RWPE1 (cell line): ENCODE results near the gene HSPB8.

Experiments
- CTCF ChIA-PET: fragments of 350-600 bp; sonication (Branson Sonifier 250); formaldehyde crosslinking; extraction: SDS; loops from one replicate; lab custom pipeline; 2021; lab: Yijun Ruan, JAX
- POLR2A ChIA-PET: fragments of 400-600 bp; formaldehyde crosslinking; extraction: SDS; loops from one replicate; lab custom pipeline; 2020; ENCODE audit warnings: antibody characterized with exemption; ENCODE audit not compliant: low non-redundant PET; lab: Yijun Ruan, JAX
- DNase-seq: peaks from one replicate; pipeline ENCODE4 v3.0.0; 2012; ENCODE audit warnings: low spot score
- H3K27ac ChIP-seq: fragments of 450-650 bp; 2 replicates; pipeline ENCODE4 v1.5.1; 2017
- TF ChIP-seq, protein P1 (sequence below): fragments of 450-650 bp; conservative IDR thresholded peaks from 2 replicates; pipeline ENCODE4 v1.5.1; 2017; ENCODE audit warnings: low read depth, mild to moderate bottlenecking

The HSPB8 gene

DNA sequence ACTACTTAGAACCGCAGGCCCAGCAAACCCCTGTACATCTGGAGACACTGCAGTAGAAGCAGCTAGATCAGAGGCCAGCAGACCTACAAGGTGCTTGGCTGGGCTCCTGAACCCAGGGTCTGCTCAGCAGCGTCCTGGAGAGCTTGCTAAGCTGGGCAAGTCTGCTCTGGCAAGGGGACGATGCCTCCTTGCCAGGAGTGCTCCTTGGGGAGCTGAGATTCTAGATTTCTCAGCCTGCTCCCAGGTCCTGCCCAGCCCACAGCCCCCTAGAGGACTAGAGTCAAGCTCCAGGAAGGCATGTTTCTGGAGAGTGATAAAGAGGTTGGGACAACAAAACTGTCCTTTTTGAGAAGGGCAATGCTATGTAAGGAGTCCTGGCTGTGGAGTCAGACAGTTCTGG lies 60.3 kb downstream of the HSPB8 start:
- POLR2A ChIA-PET = no interaction called here
- TF ChIP-seq, protein P1, sequence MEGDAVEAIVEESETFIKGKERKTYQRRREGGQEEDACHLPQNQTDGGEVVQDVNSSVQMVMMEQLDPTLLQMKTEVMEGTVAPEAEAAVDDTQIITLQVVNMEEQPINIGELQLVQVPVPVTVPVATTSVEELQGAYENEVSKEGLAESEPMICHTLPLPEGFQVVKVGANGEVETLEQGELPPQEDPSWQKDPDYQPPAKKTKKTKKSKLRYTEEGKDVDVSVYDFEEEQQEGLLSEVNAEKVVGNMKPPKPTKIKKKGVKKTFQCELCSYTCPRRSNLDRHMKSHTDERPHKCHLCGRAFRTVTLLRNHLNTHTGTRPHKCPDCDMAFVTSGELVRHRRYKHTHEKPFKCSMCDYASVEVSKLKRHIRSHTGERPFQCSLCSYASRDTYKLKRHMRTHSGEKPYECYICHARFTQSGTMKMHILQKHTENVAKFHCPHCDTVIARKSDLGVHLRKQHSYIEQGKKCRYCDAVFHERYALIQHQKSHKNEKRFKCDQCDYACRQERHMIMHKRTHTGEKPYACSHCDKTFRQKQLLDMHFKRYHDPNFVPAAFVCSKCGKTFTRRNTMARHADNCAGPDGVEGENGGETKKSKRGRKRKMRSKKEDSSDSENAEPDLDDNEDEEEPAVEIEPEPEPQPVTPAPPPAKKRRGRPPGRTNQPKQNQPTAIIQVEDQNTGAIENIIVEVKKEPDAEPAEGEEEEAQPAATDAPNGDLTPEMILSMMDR = no peak
- H3K27ac ChIP-seq = no peak overlapping the region
- CTCF ChIA-PET = interaction anchor here (0.6 kb wide), 1 partner anchor 624 kb away, joined by 4 read pairs; no protein-coding TSS in a partner anchor
- DNase-seq = no peak

DNA sequence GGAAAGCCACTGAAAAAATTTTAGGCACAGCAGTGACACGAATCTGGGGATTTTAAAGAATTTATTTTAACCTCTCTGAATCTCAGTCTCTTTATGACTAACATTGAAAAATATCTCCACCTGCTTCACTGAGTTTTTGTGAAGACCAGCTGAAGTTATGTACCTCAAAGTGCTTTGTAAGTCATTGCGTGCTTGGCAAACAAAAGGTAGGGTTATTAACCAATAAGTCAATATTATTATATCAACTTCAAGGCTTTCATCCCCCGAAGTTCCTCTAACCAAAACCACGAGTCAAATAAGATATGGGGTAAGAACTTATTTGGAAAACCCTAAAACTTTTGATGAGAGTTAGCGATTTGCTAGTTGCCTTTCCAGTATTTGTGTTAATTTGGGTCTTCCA lies 62.3 kb downstream of the HSPB8 start:
- CTCF ChIA-PET = no interaction called here
- POLR2A ChIA-PET = no interaction called here
- H3K27ac ChIP-seq = no peak overlapping the region
- TF ChIP-seq, protein P1 = no peak
- no peak for DNase-seq

DNA sequence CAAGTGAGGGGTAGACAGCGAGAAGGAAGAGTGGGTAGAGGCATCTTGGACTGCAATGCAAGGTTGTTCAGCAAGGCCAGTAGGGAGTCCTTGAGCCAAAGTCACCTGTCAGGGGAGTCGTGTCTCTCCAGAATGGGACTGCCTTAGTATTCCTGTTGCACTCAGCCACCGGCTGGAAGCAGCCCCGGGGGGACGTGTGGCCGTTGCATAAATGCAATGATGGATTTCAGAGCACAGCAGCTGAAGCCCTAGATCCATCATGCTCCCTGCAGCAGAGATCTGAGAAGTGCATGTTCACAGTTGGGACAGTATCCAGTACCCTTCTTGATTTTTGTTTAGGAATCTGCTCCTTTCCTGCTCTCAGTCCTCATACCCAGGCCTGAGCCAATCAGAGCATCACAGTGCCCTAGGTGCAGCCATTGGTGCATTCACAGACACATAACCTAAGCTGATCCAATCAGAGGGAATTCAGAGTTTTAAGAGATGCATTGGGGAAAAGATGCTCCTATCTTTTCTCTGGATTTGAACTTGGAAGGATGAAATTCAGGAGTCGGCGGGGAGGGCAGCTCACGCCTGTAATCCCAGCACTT lies 62.9 kb downstream of the HSPB8 start:
- ChIA-PET POLR2A (no interaction called here), CTCF (no interaction called here)
- no peak for DNase-seq
- TF ChIP-seq, protein P1 = no peak
- H3K27ac ChIP-seq = no peak overlapping the region
